Spleen (tissue), 13 donors: ENCODE data around the gene GUCA1A. TPM values are rescaled to one million over a fixed set of nuclear protein-coding genes. Genes with fewer than 3 reads are reported as not detected.

Experiments used
- DNase-seq: peaks from one replicate; pipeline ENCODE4 v3.0.0-alpha.2; 2020
- H3K27ac ChIP-seq, 8 donors: fragments of 200-600 bp; sonication (generic) in 7 of 8; 1 replicate in 4 of 8; 2 replicates in 4 of 8; pipeline versions ENCODE4 v1.5.0 to v1.8.0; 2016 to 2021; ENCODE audit warnings: inconsistent platforms in 4 of 8, mild to moderate bottlenecking in 4 of 8, moderate library complexity in 1 of 8
- H3K27me3 ChIP-seq, 7 donors: fragments of 200-600 bp; sonication (generic) in 6 of 7; replicated peaks in 1 of 7; 1 replicate in 4 of 7; 2 replicates in 3 of 7; pipeline versions ENCODE4 v1.5.0 to v1.8.0; 2016 to 2021; ENCODE audit warnings: inconsistent platforms in 3 of 7, mild to moderate bottlenecking in 1 of 7
- H3K36me3 ChIP-seq, 6 donors: fragments of 200-600 bp; sonication (generic) in 5 of 6; 1 replicate in 4 of 6; 2 replicates in 2 of 6; pipeline versions ENCODE4 v1.5.0 to v1.8.0; 2016 to 2021; ENCODE audit warnings: inconsistent platforms in 2 of 6
- H3K4me1 ChIP-seq, 6 donors: fragments of 200-600 bp; sonication (generic) in 5 of 6; 1 replicate in 3 of 6; 2 replicates in 3 of 6; pipeline versions ENCODE4 v1.5.0 to v1.8.0; 2016 to 2021; ENCODE audit warnings: inconsistent platforms in 3 of 6
- H3K4me3 ChIP-seq, 8 donors: fragments of 200-600 bp; sonication (generic) in 7 of 8; 1 replicate in 4 of 8; 2 replicates in 4 of 8; pipeline versions ENCODE4 v1.5.0 to v1.8.0; 2016 to 2021; ENCODE audit warnings: inconsistent platforms in 4 of 8, mild to moderate bottlenecking in 4 of 8, moderate library complexity in 2 of 8
- H3K9me3 ChIP-seq, 8 donors: fragments of 200-600 bp; sonication (generic) in 7 of 8; 1 replicate in 4 of 8; 2 replicates in 4 of 8; pipeline versions ENCODE4 v1.5.0 to v1.8.0; 2016 to 2021; ENCODE audit warnings: inconsistent platforms in 4 of 8
- CTCF ChIP-seq, 11 experiments: fragments of 200-600 bp in 7 of 11; fragments of 450-650 bp in 4 of 11; sonication (generic) in 4 of 11; IDR thresholded peaks in 8 of 11; conservative IDR thresholded peaks in 3 of 11; 1 replicate in 7 of 11; 2 replicates in 4 of 11; pipeline versions ENCODE4 v1.4.0 to v1.8.0; 2016 to 2021; ENCODE audit warnings: antibody characterized with exemption in 11 of 11, inconsistent platforms in 4 of 11, mild to moderate bottlenecking in 1 of 11
- POLR2A ChIP-seq, 3 donors: fragments of 450-650 bp; IDR thresholded peaks; one replicate each; pipeline ENCODE4 v1.5.1; 2017; ENCODE audit warnings: antibody characterized with exemption in 3 of 3, mild to moderate bottlenecking in 1 of 3
- POLR2AphosphoS5 ChIP-seq, 3 donors: sonication (generic); formaldehyde crosslinking; IDR thresholded peaks; one replicate each; pipeline ENCODE4 v1.5.1; 2017; ENCODE audit warnings: antibody characterized with exemption in 3 of 3
- WGBS, 5 donors: extraction: QIAGEN DNeasy Blood & Tissue Kit in 3 of 5; methylation state at CpG; one replicate each; pipeline versions ENCODE4 v1.1.5 to v1.1.7; 2013 to 2018; 5-methylcytosine and 5-hydroxymethylcytosine counted together
- intact Hi-C: fragments of 100-400 bp; cut with DNase I; formaldehyde crosslinking; loops from one replicate; pipeline ENCODE4 v1.15.0; 2023; ENCODE audit warnings: low total_unique reads
- long read RNA-seq, 2 donors: transcript quantifications; one replicate each; lab custom pipeline, GENCODE V29; 2026
- polyA plus RNA-seq, 3 donors: library from polyadenylated mRNA; stranded (reverse); fragments of 200-250 nt; gene quantifications; one replicate each; pipeline ENCODE4 v1.2.1, GENCODE V29; 2013
- total RNA-seq, 7 donors: library from RNA; depleted of rRNA in 3 of 7; stranded (reverse); fragments of >200 nt in 3 of 7; fragmentation: NEBNext Ultra II Directional in 4 of 7; extraction: Animal tissue kit (Norgen Biotek cat#: 25700) in 4 of 7; gene quantifications; one replicate each; pipeline versions ENCODE4 v1.1.0 to v1.2.1, GENCODE V29; 2016 to 2021
- donor health status: healthy with polysubstance abuse.
- donor health status: DM: no; HTN: no; CAD: no; lungs with moderate emphysema.
- donor health status: DM: no; HTN: no; CAD: no.
- donor health status: Bipolar disorder and iron deficiency.
- donor health status: healthy.
- donor health status: DM: no; HTN: no; CAD: no.
- donor health status: DM: yes; HTN: yes; CAD: no.

Gene GUCA1A
- total RNA-seq (not detected), polyA plus RNA-seq (under 1 TPM in 1 of 3 donors, not detected in 2; 0.11 TPM)
- long read RNA-seq, donor 1 = 0 reads
- long read RNA-seq, donor 2 = 0 reads

GRCh38 chr6:42173101-42173500 is at the start of gene GUCA1A:
Gene GUCA1A (plus strand): TSS chr6:42173364. CDS start chr6:42173614, 250 bp downstream.
- TF ChIP-seq POLR2AphosphoS5 (IDR thresholded peaks at IDR 0.05) (no peak), CTCF (IDR thresholded peaks at IDR 0.05 in 8 of 11, conservative IDR thresholded peaks at IDR 0.05 in 3 of 11) (no peak), POLR2A (IDR thresholded peaks at IDR 0.05) (no peak)
- WGBS, 5 donors = 88 to 93% (median 91%) methylated on average over 2 of the region's 2 CpGs
- intact Hi-C loops = no loop called here

GRCh38 chr6:42123379-42124103 is 49.6 kb upstream of the GUCA1A start:
- no peaks in the 10 kb centered on the region for H3K36me3 ChIP-seq
- no peaks in the 10 kb centered on the region for H3K27me3 ChIP-seq
- WGBS, 5 donors = 83 to 91% (median 87%) methylated on average over 11 of the region's 11 CpGs
- H3K27ac ChIP-seq = no peak overlapping the region
- H3K4me3 ChIP-seq = no peak overlapping the region
- H3K4me1 ChIP-seq = peaks cover 0 to 2% (median 0%) of the 10 kb centered on the region in 6 donors
- H3K9me3 ChIP-seq = no peaks in the 10 kb centered on the region
- TF ChIP-seq POLR2A (IDR thresholded peaks at IDR 0.05) = no peak
- TF ChIP-seq CTCF (IDR thresholded peaks at IDR 0.05 in 8 of 11, conservative IDR thresholded peaks at IDR 0.05 in 3 of 11) = no peak
- TF ChIP-seq POLR2AphosphoS5 (IDR thresholded peaks at IDR 0.05) = no peak
- intact Hi-C loops = no loop called here
- DNase-seq = no peak

More at GRCh38 chr6:42173101-42173500, at the start of gene GUCA1A:
- no peaks in the 10 kb centered on the region for H3K9me3 ChIP-seq
- H3K4me1 ChIP-seq = peaks cover 0 to 4% (median 0%) of the 10 kb centered on the region in 6 donors
- H3K27me3 ChIP-seq = peaks cover 0 to 6% (median 3%) of the 10 kb centered on the region in 7 donors
- no peaks in the 10 kb centered on the region for H3K36me3 ChIP-seq
- DNase-seq = no peak
- H3K4me3 ChIP-seq = no peak within 1 kb of the TSS
- no peak within 1 kb of the TSS for H3K27ac ChIP-seq

GRCh38 chr6:42124223-42124836 is 48.8 kb upstream of the GUCA1A start:
- Histone ChIP-seq H3K4me1 (peaks cover 0 to 7% (median 0%) of the 10 kb centered on the region in 6 donors), H3K27ac (no peak overlapping the region), H3K27me3 (no peaks in the 10 kb centered on the region), H3K9me3 (no peaks in the 10 kb centered on the region), H3K4me3 (no peak overlapping the region), H3K36me3 (no peaks in the 10 kb centered on the region)
- TF ChIP-seq POLR2A (IDR thresholded peaks at IDR 0.05) (no peak), POLR2AphosphoS5 (IDR thresholded peaks at IDR 0.05) (no peak), CTCF (IDR thresholded peaks at IDR 0.05 in 8 of 11, conservative IDR thresholded peaks at IDR 0.05 in 3 of 11) (no peak)
- no peak for DNase-seq
- intact Hi-C loops = no loop called here
- WGBS, 5 donors = 79 to 93% (median 84%) methylated on average over 5 to 9 of the region's 9 CpGs

GRCh38 chr6:42125231-42125630 is 47.9 kb upstream of the GUCA1A start:
- no peak for DNase-seq
- TF ChIP-seq CTCF (IDR thresholded peaks at IDR 0.05 in 8 of 11, conservative IDR thresholded peaks at IDR 0.05 in 3 of 11) (no peak), POLR2A (IDR thresholded peaks at IDR 0.05) (no peak), POLR2AphosphoS5 (IDR thresholded peaks at IDR 0.05) (no peak)
- H3K9me3 ChIP-seq = no peaks in the 10 kb centered on the region
- peaks cover 0 to 7% (median 0%) of the 10 kb centered on the region in 6 donors for H3K4me1 ChIP-seq
- H3K27me3 ChIP-seq = no peaks in the 10 kb centered on the region
- H3K27ac ChIP-seq = no peak overlapping the region
- H3K36me3 ChIP-seq = no peaks in the 10 kb centered on the region
- WGBS, 5 donors = 62 to 68% (median 67%) methylated on average over 13 to 14 of the region's 14 CpGs
- H3K4me3 ChIP-seq = no peak overlapping the region
- intact Hi-C loops = no loop called here
